HG03558 (cell line): ENCODE measurements around the gene PROM1.

Experiments
- ATAC-seq: cut with Tn5 transposase; IDR thresholded peaks from one replicate; pipeline ENCODE4 v1.9.1; 2021; ENCODE audit warnings: moderate number of reproducible peaks; ENCODE audit not compliant: unreplicated experiment; ENCODE audit errors: extremely low read depth

The PROM1 gene

GRCh38 chr4:16110199-16110598 lies 26.4 kb upstream of the PROM1 start:
- no peak for ATAC-seq

GRCh38 chr4:16109256-16109655 lies 25.4 kb upstream of the PROM1 start:
- no peak for ATAC-seq

GRCh38 chr4:16106956-16107355 lies 23.1 kb upstream of the PROM1 start:
- ATAC-seq: no peak

GRCh38 chr4:16104520-16104919 lies 20.7 kb upstream of the PROM1 start:
- ATAC-seq: no peak

- ATAC-seq: no peak
These were observed 18.5 kb upstream of the PROM1 start for GRCh38 chr4:16102356-16102755.

GRCh38 chr4:16100833-16101232 lies 17.0 kb upstream of the PROM1 start:
- no peak for ATAC-seq

- ATAC-seq: no peak
These were observed 9.0 kb upstream of the PROM1 start for GRCh38 chr4:16092682-16093319.

GRCh38 chr4:16090096-16090705 lies 6.4 kb upstream of the PROM1 start:
- no peak for ATAC-seq

- ATAC-seq: no peak
These were observed 5.3 kb upstream of the PROM1 start for GRCh38 chr4:16089156-16089555.

GRCh38 chr4:16088601-16089000 lies 4.8 kb upstream of the PROM1 start:
- no peak for ATAC-seq

- peak; percentile 59 for ATAC-seq
These were observed 2.0 kb upstream of the PROM1 start for GRCh38 chr4:16085822-16086221.

GRCh38 chr4:16082426-16083240 lies 1.2 kb downstream of the PROM1 start:
- no peak for ATAC-seq

GRCh38 chr4:16082041-16082425 lies 1.8 kb downstream of the PROM1 start:
- no peak for ATAC-seq

GRCh38 chr4:16079046-16079445 lies 4.8 kb downstream of the PROM1 start:
- peak; percentile 79 for ATAC-seq

- ATAC-seq: no peak
These were observed 5.5 kb downstream of the PROM1 start for GRCh38 chr4:16078195-16078760.

GRCh38 chr4:16077786-16078185 lies 6.0 kb downstream of the PROM1 start:
- ATAC-seq: no peak

- no peak for ATAC-seq
These were observed 7.7 kb downstream of the PROM1 start for GRCh38 chr4:16075975-16076757.

- ATAC-seq: no peak
These were observed 8.8 kb downstream of the PROM1 start for GRCh38 chr4:16075061-16075460.

GRCh38 chr4:16072168-16072567 lies 11.7 kb downstream of the PROM1 start:
- ATAC-seq: no peak

- ATAC-seq: no peak
These were observed 13.6 kb downstream of the PROM1 start for GRCh38 chr4:16070203-16070602.
